Caco-2 (cell line): ENCODE data around the gene CDKN1C. TPM values are rescaled to one million over a fixed set of nuclear protein-coding genes. Genes with fewer than 3 reads are reported as not detected.

Experiments
- BruUV-seq: library from RNA; stranded (reverse); fragments of 400-500 nt; replicated peaks from 2 replicates; lab custom pipeline; 2021; lab: Mats Ljungman, UMichigan
- CTCF ChIA-PET: fragments of 300-600 bp; sonication (Branson Sonifier 250); formaldehyde crosslinking; loops from one replicate; lab custom pipeline; 2022; ENCODE audit warnings: antibody characterized with exemption; lab: Charles Lee
- POLR2A ChIA-PET: fragments of 300-600 bp; sonication (Branson Sonifier 250); formaldehyde crosslinking; loops from one replicate; lab custom pipeline; 2022; ENCODE audit warnings: antibody characterized with exemption; lab: Charles Lee
- DNase-seq, 2 experiments: peaks; one replicate each; pipeline versions ENCODE4 v3.0.0 to v3.0.0-alpha.2; 2020 to 2022
- H3K27me3 ChIP-seq: replicated peaks from 2 replicates; pipeline ENCODE4 v1.6.0; 2011; ENCODE audit warnings: low read length; ENCODE audit not compliant: control insufficient read depth, insufficient read depth
- H3K36me3 ChIP-seq: 2 replicates; pipeline ENCODE4 v1.5.1; 2011; ENCODE audit warnings: low read length; ENCODE audit not compliant: control insufficient read depth, insufficient read depth
- H3K4me1 ChIP-seq: fragments of 250-450 bp; sonication (Bioruptor Pico); 2 replicates; pipeline ENCODE4 v1.5.1; 2020; ENCODE audit warnings: mild to moderate bottlenecking
- H3K4me3 ChIP-seq: 2 replicates; pipeline ENCODE4 v1.5.1; 2011; ENCODE audit warnings: low read depth, mild to moderate bottlenecking, control low read depth, low read length
- H3K9me3 ChIP-seq: fragments of 250-450 bp; sonication (Bioruptor Pico); 2 replicates; pipeline ENCODE4 v1.5.1; 2020; ENCODE audit warnings: mild to moderate bottlenecking, moderate library complexity
- H3K27ac Mint-ChIP-seq: one replicate; pipeline ENCODE4 v1.8.0; 2022; ENCODE audit warnings: mixed read lengths; ENCODE audit not compliant: unreplicated experiment
- H3K27me3 Mint-ChIP-seq: one replicate; pipeline ENCODE4 v1.8.0; 2022; ENCODE audit warnings: mixed read lengths; ENCODE audit not compliant: insufficient read depth, unreplicated experiment
- H3K36me3 Mint-ChIP-seq: one replicate; pipeline ENCODE4 v1.8.0; 2022; ENCODE audit warnings: mild to moderate bottlenecking, mixed read lengths; ENCODE audit not compliant: insufficient read depth, unreplicated experiment
- H3K4me1 Mint-ChIP-seq: one replicate; pipeline ENCODE4 v1.8.0; 2022; ENCODE audit warnings: low read depth, mixed read lengths; ENCODE audit not compliant: unreplicated experiment
- H3K4me3 Mint-ChIP-seq: one replicate; pipeline ENCODE4 v1.8.0; 2022; ENCODE audit warnings: mild to moderate bottlenecking, moderate library complexity, mixed read lengths; ENCODE audit not compliant: unreplicated experiment
- H3K9me3 Mint-ChIP-seq: one replicate; pipeline ENCODE4 v1.8.0; 2022; ENCODE audit warnings: mixed read lengths; ENCODE audit not compliant: unreplicated experiment
- intact Hi-C: fragments of 100-400 bp; cut with micrococcal nuclease; formaldehyde crosslinking; loops from one replicate; pipeline ENCODE4 v1.10.0; 2022; ENCODE audit not compliant: unreplicated experiment
- total RNA-seq: library from RNA; stranded (reverse); gene quantifications from 2 replicates; pipeline ENCODE4 v1.2.3, GENCODE V29; 2022
- TF ChIP-seq, protein P1 (sequence below), 2 experiments: fragments of 200-600 bp in 1 of 2; IDR thresholded peaks; 1 replicate in 1 of 2; 2 replicates in 1 of 2; pipeline versions ENCODE4 v1.5.1 to v1.8.0; 2011 to 2022; ENCODE audit warnings: antibody characterized with exemption in 1 of 2, control low read depth in 1 of 2, inconsistent platforms in 1 of 2, low read depth in 1 of 2, low read length in 1 of 2, mild to moderate bottlenecking in 1 of 2, moderate library complexity in 1 of 2; ENCODE audit not compliant: insufficient read depth in 1 of 2, severe bottlenecking in 1 of 2, unreplicated experiment in 1 of 2

CDKN1C gene
- total RNA-seq, 1 experiment from 2014 or later, result 25.5 TPM

DNA sequence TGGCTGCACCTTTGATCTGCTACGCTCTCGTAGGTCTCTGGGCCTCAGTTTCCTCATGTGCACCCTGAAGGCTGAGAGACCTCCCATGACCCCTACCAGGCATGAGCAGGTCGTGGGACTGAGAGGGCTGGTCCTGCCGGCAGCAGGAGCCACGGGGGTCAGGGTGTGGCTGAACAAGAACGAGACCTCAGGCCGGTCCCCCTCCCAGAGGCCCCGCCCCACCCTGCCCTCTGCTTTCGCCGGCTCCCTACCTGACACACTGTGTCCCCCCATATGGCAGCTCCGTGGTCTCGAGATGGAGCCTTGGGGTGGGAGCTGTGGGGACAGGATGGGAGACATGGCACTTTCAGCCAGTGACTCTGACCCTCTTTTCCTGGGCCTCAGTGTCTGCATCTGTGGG lies 40.6 kb downstream of the CDKN1C start:
- DNase-seq, result no peak
- no peaks in the 10 kb centered on the region for H3K36me3 Mint-ChIP-seq
- no peaks in the 10 kb centered on the region for H3K9me3 ChIP-seq
- no peaks in the 10 kb centered on the region for H3K36me3 ChIP-seq
- no peak overlapping the region for H3K4me3 Mint-ChIP-seq
- H3K4me1 ChIP-seq, result peaks cover 9% of the 10 kb centered on the region
- TF ChIP-seq, protein P1, sequence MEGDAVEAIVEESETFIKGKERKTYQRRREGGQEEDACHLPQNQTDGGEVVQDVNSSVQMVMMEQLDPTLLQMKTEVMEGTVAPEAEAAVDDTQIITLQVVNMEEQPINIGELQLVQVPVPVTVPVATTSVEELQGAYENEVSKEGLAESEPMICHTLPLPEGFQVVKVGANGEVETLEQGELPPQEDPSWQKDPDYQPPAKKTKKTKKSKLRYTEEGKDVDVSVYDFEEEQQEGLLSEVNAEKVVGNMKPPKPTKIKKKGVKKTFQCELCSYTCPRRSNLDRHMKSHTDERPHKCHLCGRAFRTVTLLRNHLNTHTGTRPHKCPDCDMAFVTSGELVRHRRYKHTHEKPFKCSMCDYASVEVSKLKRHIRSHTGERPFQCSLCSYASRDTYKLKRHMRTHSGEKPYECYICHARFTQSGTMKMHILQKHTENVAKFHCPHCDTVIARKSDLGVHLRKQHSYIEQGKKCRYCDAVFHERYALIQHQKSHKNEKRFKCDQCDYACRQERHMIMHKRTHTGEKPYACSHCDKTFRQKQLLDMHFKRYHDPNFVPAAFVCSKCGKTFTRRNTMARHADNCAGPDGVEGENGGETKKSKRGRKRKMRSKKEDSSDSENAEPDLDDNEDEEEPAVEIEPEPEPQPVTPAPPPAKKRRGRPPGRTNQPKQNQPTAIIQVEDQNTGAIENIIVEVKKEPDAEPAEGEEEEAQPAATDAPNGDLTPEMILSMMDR (IDR thresholded peaks at IDR 0.05; ENCODE audit: insufficient read depth in 1 of 2, low read depth in 1 of 2, low read length in 1 of 2, severe bottlenecking in 1 of 2, unreplicated experiment in 1 of 2), result no peak
- H3K4me1 Mint-ChIP-seq, result peaks cover 9% of the 10 kb centered on the region
- intact Hi-C loops, result no loop called here
- no TSS peak for BruUV-seq
- no peak overlapping the region for H3K4me3 ChIP-seq
- ChIA-PET POLR2A (no interaction called here), CTCF (no interaction called here)
- H3K27me3 ChIP-seq, result no peaks in the 10 kb centered on the region
- H3K27me3 Mint-ChIP-seq, result no peaks in the 10 kb centered on the region
- no peak overlapping the region for H3K27ac Mint-ChIP-seq
- H3K9me3 Mint-ChIP-seq, result no peaks in the 10 kb centered on the region

DNA sequence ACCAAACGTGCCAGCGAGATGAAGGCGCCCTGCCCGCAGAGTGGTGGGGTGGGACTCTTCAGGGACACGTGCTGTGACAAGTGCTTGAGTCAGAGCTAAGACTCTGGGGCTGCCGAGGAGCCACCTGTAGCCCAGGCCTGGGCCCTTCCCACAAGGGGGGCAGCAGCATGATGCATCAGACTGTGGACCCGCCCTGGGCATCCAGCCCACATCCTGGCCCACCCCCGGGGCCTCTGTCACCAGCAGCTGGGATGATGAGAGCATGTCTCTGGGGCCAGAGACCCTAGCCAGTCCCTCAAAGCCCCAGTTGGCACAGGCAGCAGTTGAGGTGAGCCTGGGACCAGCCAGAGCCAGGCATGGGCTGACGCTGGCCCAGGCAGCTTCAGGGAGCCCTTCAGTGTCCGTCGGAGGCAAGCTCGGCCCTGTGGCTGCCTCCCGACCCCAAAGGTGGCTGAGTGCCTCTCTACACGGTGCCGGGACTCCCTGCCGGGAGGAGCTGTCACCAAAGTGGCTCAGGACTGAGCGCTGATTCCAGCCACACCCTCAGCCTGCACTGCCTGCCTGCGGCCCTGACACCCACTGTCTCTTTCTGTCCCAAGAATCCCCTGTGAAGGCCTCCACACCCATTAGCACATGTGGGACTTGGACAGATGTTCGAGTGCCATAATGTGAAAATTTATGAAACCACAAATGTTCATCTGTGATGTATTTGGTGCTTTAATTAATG lies 41.3 kb downstream of the CDKN1C start:
- intact Hi-C loops, result no loop called here
- Histone ChIP-seq H3K27me3 (no peaks in the 10 kb centered on the region), H3K4me3 (no peak overlapping the region), H3K9me3 (no peaks in the 10 kb centered on the region), H3K4me1 (peaks cover 16% of the 10 kb centered on the region), H3K36me3 (no peaks in the 10 kb centered on the region)
- Mint-ChIP-seq H3K36me3 (no peaks in the 10 kb centered on the region), H3K27me3 (no peaks in the 10 kb centered on the region), H3K4me1 (peaks cover 16% of the 10 kb centered on the region), H3K4me3 (no peak overlapping the region), H3K9me3 (no peaks in the 10 kb centered on the region), H3K27ac (no peak overlapping the region)
- no peak for DNase-seq
- ChIA-PET CTCF (no interaction called here), POLR2A (no interaction called here)
- TF ChIP-seq, protein P1 (IDR thresholded peaks at IDR 0.05; ENCODE audit: insufficient read depth in 1 of 2, low read depth in 1 of 2, low read length in 1 of 2, severe bottlenecking in 1 of 2, unreplicated experiment in 1 of 2), result no peak
- no TSS peak for BruUV-seq

DNA sequence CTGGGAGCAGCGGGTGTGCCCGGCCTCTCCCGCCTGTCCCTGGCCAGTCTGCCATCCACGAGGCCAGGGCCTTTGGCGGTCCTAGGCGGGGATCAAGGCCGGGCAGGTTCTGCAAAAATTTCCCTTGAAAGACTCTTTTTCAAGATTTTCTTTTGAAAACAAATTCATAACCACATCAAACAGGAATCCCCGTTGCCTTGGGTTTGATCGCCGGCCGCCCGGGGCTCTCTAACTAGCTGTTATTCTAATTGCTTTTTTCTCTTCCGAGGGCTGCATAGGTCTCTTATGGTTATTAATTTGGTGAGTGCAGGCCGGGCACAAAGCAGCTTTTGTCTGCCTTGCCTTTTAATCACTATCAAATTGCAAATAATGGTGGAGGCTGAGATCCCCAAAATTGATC lies 42.0 kb downstream of the CDKN1C start:
- Mint-ChIP-seq H3K4me1 (peaks cover 19% of the 10 kb centered on the region), H3K9me3 (no peaks in the 10 kb centered on the region), H3K36me3 (no peaks in the 10 kb centered on the region), H3K27me3 (no peaks in the 10 kb centered on the region), H3K4me3 (no peak overlapping the region), H3K27ac (no peak overlapping the region)
- DNase-seq, result no peak
- TF ChIP-seq, protein P1 (IDR thresholded peaks at IDR 0.05; ENCODE audit: insufficient read depth in 1 of 2, low read depth in 1 of 2, low read length in 1 of 2, severe bottlenecking in 1 of 2, unreplicated experiment in 1 of 2), result no peak
- Histone ChIP-seq H3K4me3 (no peak overlapping the region), H3K4me1 (peaks cover 22% of the 10 kb centered on the region), H3K9me3 (no peaks in the 10 kb centered on the region), H3K27me3 (no peaks in the 10 kb centered on the region), H3K36me3 (no peaks in the 10 kb centered on the region)
- ChIA-PET CTCF (no interaction called here), POLR2A (no interaction called here)
- BruUV-seq, result no TSS peak
- intact Hi-C loops, result no loop called here
